HG03139 (cell line): ENCODE results near the gene GRIK4.

Experiments
- ATAC-seq: cut with Tn5 transposase; IDR thresholded peaks from one replicate; pipeline ENCODE4 v1.9.1; 2021; ENCODE audit not compliant: unreplicated experiment

GRIK4 gene

DNA sequence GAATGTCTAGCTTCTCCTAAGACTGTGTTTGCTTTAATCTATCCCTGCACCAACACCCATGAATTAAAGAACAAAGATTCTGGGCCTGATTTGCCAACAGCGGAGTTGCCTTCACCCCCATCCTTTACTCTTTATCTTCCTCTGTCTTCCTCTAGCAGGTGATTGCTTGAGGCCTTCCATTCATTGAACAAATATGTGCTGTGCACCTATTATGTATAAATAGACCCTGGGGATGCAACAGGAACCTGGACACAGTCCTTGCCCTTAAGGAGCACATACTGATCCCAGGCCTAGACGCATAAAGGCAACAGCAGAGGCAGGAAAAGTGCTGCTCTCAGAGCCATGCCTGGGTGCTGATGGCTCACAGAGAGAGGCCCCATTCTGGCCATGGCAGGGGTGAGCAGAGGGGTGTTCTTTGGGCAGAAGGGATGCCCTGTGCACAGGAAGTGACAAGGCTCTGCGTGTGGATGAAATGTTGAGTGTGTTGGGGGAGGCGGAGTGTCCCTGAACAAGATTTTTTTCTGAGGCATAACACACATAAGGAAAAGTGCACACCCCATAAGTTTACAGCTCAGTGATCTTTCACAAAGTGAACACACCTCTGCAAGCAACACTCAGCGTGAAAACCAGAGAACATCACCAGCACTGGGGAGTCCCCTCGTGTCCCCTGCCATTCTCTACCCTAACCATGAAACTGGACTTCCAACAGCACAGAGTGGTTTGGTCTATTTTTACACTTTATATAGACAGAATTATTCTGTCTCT, 145.9 kb downstream of the GRIK4 start:
- ATAC-seq = no peak

DNA sequence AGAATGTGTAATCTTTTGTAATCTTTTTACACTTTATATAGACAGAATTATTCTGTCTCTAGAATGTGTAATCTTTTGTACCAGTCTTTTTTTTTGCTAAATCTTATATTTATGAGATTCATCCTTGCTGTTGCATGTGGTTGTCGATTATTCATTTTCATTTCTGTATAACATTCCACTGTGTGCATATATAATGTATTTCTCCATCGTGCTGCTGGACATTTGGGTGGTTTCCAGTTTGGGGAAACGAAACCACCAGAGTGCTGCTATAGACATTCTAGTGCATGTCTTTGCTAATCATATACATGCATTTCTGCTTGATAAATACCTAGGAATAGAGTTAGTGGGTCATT, 146.5 kb downstream of the GRIK4 start:
- ATAC-seq = peak; percentile 36

DNA sequence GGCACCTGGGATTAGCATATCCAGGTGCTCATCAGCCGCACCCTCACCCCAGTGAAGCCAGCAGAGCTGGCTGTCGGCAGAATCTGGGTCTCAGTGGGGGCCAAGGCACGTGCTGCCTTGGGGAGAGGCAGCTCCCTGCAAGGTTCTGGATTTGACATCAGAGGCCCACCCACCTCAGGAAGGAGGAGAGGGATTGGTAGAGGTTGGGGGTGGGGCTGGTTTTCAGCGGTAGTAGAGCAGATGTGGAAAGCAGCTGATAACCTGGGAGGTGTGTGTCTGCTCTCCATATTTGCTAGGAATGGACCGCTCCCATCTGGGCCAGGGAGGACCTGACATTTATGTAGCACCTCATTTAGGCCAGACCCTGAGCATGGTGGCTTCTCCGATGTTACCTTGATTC, 147.5 kb downstream of the GRIK4 start:
- ATAC-seq = no peak

DNA sequence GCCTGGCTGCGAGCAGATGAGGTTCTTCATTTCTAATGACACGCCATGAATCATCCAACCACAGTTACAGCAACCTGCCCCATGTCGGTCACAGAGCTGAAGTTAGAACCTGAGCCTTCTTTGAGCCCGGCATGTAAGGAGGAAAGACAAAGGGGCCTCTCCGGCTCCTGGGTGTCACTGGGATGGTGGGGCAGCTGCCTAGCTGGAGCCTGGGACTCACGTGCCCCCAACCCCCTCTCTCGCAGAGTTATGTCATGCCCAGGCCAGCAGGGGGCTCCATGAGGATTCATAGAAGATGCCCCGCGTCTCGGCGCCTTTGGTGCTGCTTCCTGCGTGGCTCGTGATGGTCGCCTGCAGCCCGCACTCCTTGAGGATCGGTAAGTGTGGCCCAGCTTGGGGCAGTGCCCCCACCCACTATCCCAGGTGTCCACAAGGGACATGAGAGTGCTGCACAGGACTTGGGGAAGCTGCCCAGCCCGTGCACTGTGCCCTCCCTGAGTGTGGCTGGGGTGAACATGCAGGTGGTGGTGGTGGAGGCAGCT, 148.5 kb downstream of the GRIK4 start:
- no peak for ATAC-seq

DNA sequence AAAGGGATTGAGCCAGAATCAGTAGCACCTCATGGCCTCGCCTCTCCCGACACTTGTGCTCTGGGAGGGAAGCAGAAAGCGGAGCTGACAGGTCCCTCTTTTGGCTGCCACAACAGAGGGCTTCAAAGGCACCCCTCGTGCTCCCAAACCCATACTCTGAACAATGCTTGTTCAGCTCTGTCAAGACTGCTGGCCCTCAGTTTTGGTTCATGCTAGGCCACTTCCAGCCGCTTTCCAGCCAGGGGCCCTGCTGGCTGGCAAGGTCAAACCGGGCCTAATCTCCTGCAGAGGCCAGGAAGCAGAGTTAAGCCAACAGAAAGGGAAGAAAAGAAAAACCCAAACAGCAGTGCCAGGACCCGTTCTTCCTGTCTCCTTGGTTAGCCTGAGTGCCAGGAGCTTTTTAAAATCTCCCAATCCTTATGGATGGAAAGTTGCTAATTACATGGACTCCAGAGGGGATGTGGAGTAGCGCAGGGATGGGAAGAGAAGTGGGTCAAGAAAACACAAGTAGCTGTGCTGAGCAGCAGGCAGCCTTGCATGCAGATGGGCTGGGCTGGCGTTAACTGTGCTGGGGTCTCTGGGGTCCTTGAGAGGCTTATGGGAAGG, 150.6 kb downstream of the GRIK4 start:
- ATAC-seq = no peak

DNA sequence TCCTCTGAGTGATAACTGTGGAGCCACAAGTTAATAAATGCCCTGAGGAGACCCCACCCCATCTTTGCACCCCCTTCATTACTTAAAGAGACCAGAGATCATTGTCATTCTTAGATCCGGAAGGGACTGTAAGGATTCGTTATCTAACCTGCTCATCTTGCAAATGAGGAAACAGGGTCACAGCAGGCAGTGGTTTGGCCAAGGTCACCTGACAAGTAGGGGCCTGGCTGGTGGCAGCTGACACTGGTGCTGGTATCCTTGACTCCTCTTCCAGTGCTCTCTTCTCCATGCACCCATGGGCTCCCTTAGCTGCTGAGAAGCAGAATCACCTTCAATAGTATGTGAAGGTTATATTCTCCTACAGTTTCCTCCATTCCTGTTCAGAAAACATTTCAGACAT, 151.6 kb downstream of the GRIK4 start:
- no peak for ATAC-seq

DNA sequence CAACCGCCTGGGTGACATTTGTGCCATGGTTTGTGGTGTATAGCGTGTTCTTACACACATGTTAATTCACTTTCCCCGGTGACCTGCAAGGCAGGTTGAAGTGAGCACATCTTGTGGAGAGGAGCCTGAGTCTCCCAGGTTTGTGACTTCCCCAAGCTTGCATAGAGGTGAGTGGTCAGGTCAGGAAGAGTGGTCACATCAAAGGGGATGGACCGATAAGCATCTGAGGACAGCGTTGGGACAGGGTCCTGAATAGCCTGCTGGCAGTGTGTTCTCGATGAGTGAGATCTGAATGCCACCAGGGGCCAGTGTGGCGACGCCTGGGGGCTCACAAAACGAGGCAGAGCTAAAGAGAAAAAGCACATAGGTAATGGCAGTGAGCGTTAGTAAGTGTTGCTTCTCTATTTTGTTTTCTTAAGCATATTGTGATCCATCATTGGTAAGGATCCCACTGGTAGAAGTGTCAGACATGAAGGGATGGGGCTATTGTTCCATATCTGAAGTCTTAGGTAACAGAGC, 154.6 kb downstream of the GRIK4 start:
- no peak for ATAC-seq

DNA sequence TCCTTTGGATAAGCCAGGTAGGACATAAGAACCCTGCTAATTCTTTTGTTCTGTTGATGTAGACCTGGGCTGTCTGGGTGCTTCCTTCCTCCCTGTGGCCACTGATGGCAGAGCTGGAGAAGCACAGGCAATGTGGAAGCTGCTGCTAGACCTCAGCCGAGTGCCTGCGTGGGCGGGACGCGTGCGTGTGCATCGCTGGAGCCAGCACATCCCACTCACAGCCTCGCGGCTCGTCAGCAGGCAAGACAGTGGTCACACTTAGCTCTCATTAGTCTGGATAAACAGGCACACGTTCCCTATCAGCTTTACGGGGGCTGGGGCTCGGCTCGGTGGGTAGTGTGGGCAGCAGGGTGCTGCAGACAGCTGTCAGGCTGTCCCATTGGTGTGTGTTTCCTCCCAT, 155.7 kb downstream of the GRIK4 start:
- ATAC-seq = no peak

DNA sequence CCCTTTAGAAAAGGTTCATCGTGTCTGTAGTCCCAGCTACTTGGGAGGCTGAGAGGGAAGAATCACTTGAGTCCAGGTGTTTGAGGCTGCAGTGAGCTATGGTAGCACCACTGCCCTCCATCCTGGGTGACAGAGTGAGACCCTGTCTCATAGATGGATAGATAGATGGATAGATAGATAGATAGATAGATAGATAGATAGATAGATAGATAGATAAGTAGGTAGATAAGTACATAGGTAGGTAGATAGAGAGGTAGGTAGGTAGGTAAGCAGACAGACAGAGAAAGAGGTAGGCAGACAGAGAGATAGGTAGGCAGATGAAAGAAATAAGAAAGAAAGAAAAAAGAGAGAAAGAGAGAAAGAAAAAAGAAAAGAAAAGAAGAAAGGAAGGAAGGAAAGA, 156.4 kb downstream of the GRIK4 start:
- ATAC-seq = no peak

DNA sequence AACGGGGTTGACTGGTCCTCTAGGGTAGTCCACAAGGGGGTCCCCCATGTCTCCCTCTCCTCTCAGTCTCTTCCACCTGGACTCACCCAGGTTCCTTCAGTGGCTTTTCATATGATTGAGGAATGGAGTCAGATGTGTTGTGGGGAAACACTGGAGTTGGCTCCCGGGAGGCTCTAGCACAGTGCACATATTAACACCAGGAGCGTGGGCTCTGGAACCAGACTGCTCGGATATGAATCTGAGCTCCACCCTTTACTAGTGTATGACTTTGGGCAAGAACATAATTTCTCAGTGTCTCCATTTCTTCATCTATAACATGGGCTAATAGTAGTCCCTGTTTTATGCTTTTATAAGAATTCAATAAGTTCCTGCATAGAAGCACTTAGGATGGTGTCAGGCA, 157.0 kb downstream of the GRIK4 start:
- no peak for ATAC-seq

DNA sequence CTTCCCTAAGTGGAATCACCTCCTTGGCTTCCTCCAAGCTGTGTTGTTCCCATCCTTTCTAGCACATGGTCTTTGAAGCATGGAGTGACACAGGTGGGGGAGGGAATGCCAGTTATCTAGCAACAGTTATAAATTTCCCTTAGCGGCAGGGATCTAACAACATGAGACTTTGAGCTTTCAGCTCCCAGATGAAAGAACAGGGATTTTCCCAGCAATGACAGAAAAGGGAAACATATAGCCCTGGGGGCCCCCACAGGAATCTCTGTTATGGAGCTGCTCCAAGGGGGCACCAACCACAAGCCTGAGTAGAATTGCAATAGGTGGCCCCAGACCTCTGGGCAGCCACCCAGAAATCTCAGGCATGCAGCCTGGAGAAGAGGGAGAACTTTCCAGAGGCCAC, 163.0 kb downstream of the GRIK4 start:
- no peak for ATAC-seq

DNA sequence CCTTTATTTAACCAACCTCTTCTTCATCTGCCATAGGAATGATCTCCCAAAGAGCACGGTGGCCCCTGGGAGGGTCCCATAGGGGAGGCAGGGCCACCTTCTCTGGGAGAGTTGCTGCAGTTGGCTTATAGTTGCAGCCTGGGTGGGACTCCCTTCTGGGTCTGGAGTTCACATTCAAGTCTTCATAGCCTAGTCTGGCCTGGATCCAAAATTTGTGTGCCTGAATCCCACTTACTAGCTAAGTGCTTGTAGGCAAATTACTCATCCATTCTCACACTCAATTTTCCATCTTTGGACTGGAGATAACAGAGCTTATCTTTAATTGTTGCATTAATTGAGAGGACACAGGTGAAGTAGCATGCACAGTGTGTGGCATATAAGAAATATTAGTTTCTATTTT, 163.6 kb downstream of the GRIK4 start:
- ATAC-seq = no peak

DNA sequence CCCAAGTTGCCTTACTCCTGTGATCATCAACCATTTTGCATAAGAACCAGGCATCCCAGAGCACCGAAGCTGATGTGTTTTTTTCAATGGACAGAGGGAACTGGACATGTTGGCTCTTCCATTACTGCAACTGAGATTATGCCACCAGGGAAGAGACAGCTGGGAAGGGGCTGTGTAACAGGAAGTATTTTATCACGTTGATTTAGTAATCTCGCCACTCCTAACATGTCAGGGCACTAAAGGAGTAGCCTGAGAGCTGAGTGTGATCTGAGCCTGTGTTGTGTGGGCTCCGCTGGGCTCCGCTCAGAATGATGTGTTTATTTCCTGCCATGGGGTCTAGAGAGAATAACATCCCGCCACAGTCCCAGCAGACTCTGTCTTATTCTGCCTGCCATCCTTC, 165.4 kb downstream of the GRIK4 start:
- no peak for ATAC-seq

DNA sequence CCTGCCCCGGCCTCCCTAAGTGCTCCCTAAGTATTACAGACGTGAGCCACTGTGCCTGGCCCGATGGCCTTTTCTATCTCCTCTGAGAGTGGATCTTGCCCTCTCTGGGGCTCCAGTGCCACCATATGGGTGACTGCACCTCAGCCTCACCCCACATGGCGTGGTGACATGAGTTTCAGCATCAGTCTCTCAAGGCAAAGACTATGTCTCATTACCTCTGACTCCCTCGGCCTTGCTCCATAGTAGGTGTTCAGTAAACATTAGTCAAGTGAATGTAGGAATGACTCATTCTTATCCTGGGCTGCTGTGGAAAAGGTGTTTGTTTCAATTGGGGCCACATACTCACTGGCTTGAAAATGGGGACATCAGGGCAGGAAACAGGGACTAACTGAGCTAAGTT, 168.8 kb downstream of the GRIK4 start:
- ATAC-seq = no peak

DNA sequence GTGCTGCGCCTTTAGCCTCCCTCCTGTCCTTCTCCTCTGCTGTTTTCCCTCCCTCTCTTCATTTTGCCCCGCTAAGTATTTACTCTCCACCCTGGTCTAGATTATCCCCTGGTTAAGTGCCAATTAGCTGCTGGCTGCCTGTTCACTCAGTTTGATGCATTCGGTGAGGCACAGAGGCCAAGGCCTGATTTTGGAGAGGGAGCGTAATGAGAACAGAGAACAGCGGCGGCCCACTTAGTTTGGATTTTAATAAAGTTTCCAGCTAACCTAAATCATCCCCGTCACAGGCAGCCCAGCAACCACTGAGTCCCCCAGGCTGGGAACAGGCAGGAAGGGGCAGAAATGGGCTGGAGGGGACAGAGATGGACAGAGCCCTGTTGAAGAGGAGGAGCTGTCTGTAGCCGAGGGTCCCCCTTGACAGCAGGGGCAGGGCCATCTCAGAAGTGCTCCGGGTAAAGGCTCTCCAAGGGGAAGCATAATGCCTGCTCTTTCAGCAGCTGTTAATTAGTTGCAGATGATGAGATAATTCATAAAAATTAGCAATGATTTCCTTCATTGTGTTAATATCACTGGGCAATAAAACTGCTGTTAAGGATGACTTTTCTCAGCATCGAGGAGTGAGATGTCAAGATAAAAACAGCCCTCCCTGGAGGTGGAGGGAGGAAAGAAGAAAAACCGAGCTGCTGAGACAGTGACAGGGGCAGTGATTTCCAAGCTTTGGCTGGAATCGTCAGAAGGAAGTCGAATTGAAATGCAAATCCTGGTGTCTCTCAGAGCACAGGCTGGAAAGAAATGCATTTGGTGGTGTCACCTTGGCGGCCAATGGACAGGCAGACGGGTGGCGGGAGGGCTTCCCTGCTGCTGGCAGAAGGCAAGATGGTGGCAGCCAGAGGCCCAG, 170.1 kb downstream of the GRIK4 start:
- ATAC-seq = no peak

DNA sequence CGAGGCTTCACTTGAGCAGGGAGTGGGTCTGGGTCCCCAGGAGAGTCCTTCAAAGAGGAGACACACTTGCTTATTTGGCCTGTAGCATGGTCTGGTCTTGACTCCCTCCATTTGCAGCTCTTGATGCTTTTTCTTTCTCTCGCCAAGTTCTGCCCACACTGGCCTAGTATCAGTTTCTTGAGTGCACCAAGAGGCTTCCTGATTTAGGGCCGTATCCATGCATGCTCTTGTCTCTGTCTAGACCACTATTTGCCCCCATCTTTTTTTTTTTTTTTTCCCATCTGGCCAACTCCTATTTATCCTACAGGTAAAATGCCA, 170.7 kb downstream of the GRIK4 start:
- ATAC-seq = no peak

DNA sequence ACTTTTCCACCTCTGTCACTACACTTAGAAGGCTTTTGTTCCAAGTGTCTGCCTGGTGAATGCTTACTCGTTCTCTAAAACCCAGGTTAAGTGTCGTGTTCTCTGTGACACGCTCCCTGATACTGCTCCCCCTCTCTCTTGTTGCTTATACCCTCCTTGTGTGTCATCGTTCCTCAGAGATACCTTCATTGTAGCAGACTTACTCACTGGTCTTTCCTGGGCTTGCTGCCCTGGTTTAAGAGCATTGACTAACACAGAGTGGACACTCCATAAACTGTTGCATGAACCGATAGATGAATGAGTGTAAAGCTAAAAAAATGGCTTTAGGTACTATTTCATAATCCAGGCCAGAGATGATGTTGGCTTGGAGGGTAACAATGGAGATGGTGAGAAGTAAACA, 171.3 kb downstream of the GRIK4 start:
- ATAC-seq = no peak

DNA sequence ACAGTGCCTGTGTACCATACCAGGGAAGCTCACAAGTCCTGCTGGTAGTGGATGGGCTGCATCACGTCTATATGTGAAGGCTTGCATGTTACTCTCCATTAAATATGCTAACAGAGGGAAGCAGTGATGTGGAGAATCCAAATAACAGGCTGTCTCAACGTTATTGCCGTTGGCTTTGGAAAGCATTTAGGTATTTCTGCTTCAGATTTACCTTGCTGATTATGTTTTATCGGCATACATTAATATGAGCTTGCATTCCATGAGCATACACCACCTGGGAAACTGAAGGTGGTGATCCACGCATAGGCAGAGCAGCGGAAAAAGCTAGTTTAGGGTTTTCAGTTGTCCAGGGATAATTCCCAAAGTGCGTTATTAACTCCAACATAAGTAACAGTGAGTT, 175.0 kb downstream of the GRIK4 start:
- no peak for ATAC-seq

DNA sequence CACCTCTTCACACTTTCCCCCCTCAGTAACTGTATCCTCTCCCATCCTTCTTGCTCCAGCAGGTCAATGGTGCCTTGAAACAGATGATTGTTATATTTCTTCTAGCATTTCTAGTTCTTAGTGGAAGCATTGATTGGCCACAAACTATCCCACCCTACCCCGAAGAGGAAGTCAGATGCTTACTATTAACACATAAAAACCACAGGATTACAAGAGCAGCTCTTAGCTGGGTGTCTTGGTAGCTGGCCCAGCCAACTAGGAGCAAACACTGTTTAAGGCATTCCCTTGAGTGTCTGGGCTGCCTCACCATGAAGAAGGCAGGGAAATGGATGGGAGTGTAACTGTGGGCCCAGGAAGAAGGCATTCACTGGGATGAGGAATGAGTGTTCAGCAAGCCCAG, 176.6 kb downstream of the GRIK4 start:
- no peak for ATAC-seq

DNA sequence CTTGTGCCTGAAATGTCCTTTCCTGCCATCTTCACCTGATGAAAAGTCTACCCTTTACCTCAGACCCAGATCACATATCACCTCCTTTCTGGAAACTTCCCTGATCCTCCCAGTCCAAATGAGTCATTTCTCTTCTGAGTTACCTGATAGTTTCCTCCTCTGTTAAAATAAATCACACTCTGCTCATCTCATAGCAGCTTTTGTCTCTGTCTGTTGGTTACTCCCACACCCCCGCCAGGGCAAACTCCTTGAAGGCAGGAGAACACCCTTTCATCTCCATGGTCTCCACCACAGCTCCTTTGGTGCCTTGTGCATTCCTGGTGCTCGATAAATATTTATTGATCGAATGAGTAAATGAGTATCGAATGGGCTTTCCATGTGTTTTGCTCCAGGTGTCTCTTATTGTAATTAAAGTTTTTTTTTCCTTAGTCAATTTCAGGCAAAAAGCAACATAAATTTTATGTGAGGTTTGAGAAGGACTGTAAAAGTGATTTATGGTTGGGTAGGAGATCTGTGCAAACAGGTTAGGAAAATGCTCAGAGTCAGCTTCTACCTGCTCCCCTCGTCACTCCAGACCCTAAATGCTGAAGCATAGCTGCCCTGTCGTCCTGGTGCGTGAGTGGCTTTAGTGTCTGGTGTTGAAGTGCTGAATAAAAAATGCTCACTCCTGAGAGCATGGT, 178.2 kb downstream of the GRIK4 start:
- no peak for ATAC-seq

DNA sequence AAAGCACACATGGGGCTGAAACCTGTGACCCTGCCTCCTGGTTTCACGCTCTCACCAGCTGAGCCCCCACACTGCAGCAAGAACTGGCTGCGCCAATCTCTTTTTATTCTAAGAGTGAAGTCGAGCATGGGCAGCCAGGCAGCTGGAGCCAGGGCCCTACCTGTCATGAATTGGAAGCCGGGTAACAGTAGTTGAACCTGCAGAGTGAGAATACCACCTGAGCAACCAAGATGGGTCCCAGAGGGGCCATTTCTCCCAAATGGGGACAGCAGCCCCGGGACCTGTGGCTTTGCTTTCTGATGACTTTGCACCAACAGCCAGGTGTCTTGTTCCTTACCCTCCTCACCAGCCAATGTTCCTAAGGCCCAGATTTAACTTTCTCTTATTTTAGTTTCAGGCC, 178.9 kb downstream of the GRIK4 start:
- no peak for ATAC-seq
